Neuronal stem cell (in vitro differentiated cells): ENCODE measurements around the gene B3GALNT2.

Source experiments
- DNase-seq: peaks from one replicate; pipeline ENCODE4 v3.0.0-alpha.2; 2013; ENCODE audit warnings: low spot score
- H2AFZ ChIP-seq: one replicate; pipeline ENCODE4 v1.6.1; 2013; ENCODE audit warnings: mild to moderate bottlenecking, low read length, inconsistent platforms
- H2AK5ac ChIP-seq: 2 replicates; pipeline ENCODE4 v1.6.1; 2013; ENCODE audit warnings: low read depth, mild to moderate bottlenecking, inconsistent platforms, low read length, moderate library complexity, mixed read lengths
- H2BK120ac ChIP-seq: 2 replicates; pipeline ENCODE4 v1.6.1; 2013; ENCODE audit warnings: low read depth, mild to moderate bottlenecking, inconsistent platforms, low read length, moderate library complexity, mixed read lengths
- H2BK12ac ChIP-seq: one replicate; pipeline ENCODE4 v1.6.1; 2013; ENCODE audit warnings: low read length, inconsistent platforms
- H2BK15ac ChIP-seq: 2 replicates; pipeline ENCODE4 v1.6.1; 2013; ENCODE audit warnings: mild to moderate bottlenecking, low read length, inconsistent platforms, mixed read lengths
- H2BK5ac ChIP-seq: one replicate; pipeline ENCODE4 v1.6.1; 2013; ENCODE audit warnings: inconsistent platforms, mild to moderate bottlenecking, low read length, moderate library complexity
- H3K14ac ChIP-seq: one replicate; pipeline ENCODE4 v1.6.1; 2013; ENCODE audit warnings: low read length, inconsistent platforms
- H3K18ac ChIP-seq: 2 replicates; pipeline ENCODE4 v1.6.1; 2013; ENCODE audit warnings: low read length, inconsistent platforms
- H3K23ac ChIP-seq: 2 replicates; pipeline ENCODE4 v1.6.1; 2013; ENCODE audit warnings: low read depth, mild to moderate bottlenecking, mixed read lengths, low read length, inconsistent platforms; ENCODE audit not compliant: poor library complexity
- H3K27ac ChIP-seq: replicated peaks from 3 replicates; pipeline ENCODE4 v1.5.1; 2013; ENCODE audit warnings: low read length, inconsistent platforms
- H3K27me3 ChIP-seq, 3 experiments: 2 replicates each; pipeline ENCODE4 v1.6.1; 2013; ENCODE audit warnings: low read length in 3 of 3, mild to moderate bottlenecking in 2 of 3, inconsistent platforms in 1 of 3, low read depth in 1 of 3, mixed read lengths in 1 of 3, moderate library complexity in 1 of 3; ENCODE audit not compliant: control insufficient read depth in 3 of 3, insufficient read depth in 3 of 3
- H3K36me3 ChIP-seq, 2 donors: replicated peaks in 1 of 2; 2 replicates each; pipeline ENCODE4 v1.6.1; 2013; ENCODE audit warnings: low read length in 2 of 2; ENCODE audit not compliant: control insufficient read depth in 2 of 2, insufficient read depth in 2 of 2
- H3K4ac ChIP-seq: 2 replicates; pipeline ENCODE4 v1.6.1; 2013; ENCODE audit warnings: inconsistent platforms, mild to moderate bottlenecking, low read length, moderate library complexity
- H3K4me1 ChIP-seq, 2 donors: 1 replicate in 1 of 2; 2 replicates in 1 of 2; pipeline ENCODE4 v1.6.1; 2013; ENCODE audit warnings: low read length in 2 of 2, low read depth in 1 of 2; ENCODE audit not compliant: control insufficient read depth in 2 of 2, insufficient read depth in 1 of 2
- H3K4me2 ChIP-seq: one replicate; pipeline ENCODE4 v1.6.1; 2013; ENCODE audit warnings: mild to moderate bottlenecking, low read length, inconsistent platforms; ENCODE audit not compliant: insufficient read depth, poor library complexity, severe bottlenecking
- H3K4me3 ChIP-seq, 2 donors: 2 replicates each; pipeline ENCODE4 v1.5.1; 2013; ENCODE audit warnings: low read length in 2 of 2, mild to moderate bottlenecking in 2 of 2, inconsistent platforms in 1 of 2, moderate library complexity in 1 of 2
- H3K79me1 ChIP-seq: one replicate; pipeline ENCODE4 v1.6.1; 2013; ENCODE audit warnings: low read depth, mild to moderate bottlenecking, inconsistent platforms, low read length, moderate library complexity
- H3K9ac ChIP-seq: one replicate; pipeline ENCODE4 v1.6.1; 2013; ENCODE audit warnings: mild to moderate bottlenecking, low read depth, low read length, inconsistent platforms; ENCODE audit not compliant: poor library complexity
- H3K9me3 ChIP-seq, 2 donors: replicated peaks in 1 of 2; 2 replicates each; pipeline versions ENCODE3 to v1.6.1; 2013; ENCODE audit warnings: low read length in 2 of 2, mild to moderate bottlenecking in 2 of 2, inconsistent platforms in 1 of 2, low read depth in 1 of 2, mixed read lengths in 1 of 2, moderate library complexity in 1 of 2; ENCODE audit not compliant: control insufficient read depth in 2 of 2, insufficient read depth in 1 of 2
- H4K8ac ChIP-seq: one replicate; pipeline ENCODE4 v1.6.1; 2013; ENCODE audit warnings: low read depth, mild to moderate bottlenecking, inconsistent platforms, low read length, moderate library complexity
- H4K91ac ChIP-seq: one replicate; pipeline ENCODE4 v1.6.1; 2013; ENCODE audit warnings: low read length, low read depth, mild to moderate bottlenecking, inconsistent platforms; ENCODE audit not compliant: poor library complexity
- WGBS, 2 donors: extraction: QIAGEN DNeasy Blood & Tissue Kit; methylation state at CpG; one replicate each; pipeline ENCODE4 v1.1.7; 2013; ENCODE audit warnings: missing lambda C conversion rate in 2 of 2, mixed read lengths in 1 of 2; ENCODE audit not compliant: insufficient read length in 2 of 2, insufficient replicate concordance in 1 of 2; ENCODE audit errors: extremely low coverage in 2 of 2; 5-methylcytosine and 5-hydroxymethylcytosine counted together

B3GALNT2 gene

DNA sequence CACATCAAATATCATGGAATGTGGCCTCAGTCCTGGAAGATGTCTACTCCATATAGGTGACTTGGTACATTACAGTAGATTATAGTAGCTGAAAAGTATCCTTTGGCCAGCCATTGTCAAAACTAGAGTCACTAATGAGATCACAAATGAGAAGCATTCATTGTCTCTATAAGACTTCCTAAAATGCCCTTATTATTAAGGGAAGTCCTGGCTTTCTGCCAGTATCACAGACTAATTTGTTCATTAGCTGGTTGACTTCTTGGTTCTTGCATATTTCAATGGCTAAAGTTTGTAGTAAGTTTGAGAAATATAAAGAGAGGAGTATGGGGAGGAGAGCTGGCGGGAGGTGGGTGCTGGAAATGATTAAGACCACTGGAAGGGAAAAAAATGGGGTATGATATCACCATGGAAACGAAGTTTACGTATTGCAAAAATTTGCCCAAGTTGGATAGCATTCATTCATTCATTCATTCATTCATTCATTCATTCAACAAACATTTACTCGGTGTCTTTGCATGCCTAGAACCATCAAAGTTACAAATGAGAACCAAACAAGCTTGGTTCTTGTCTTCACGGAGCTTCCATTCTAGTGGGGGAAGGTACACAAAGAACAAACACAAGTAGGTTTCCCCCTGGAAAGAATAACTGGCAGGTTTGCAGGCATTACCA is 11.7 kb upstream of the B3GALNT2 start:
- Histone ChIP-seq H2AK5ac (no peak overlapping the region), H3K4me1 (no peaks in the 10 kb centered on the region), H3K4me2 (no peak overlapping the region), H3K14ac (no peak overlapping the region), H3K18ac (no peak overlapping the region), H3K9me3 (no peaks in the 10 kb centered on the region), H3K4ac (no peak overlapping the region), H3K9ac (no peak overlapping the region), H4K8ac (no peak overlapping the region), H2BK12ac (no peak overlapping the region), H3K4me3 (no peak overlapping the region), H3K36me3 (no peaks in the 10 kb centered on the region), H3K23ac (no peak overlapping the region), H3K27ac (no peak overlapping the region), H2BK15ac (no peak overlapping the region), H3K27me3 (no peaks in the 10 kb centered on the region), H3K79me1 (no peaks in the 10 kb centered on the region), H2BK5ac (no peak overlapping the region), H2AFZ (no peak overlapping the region), H4K91ac (no peak overlapping the region), H2BK120ac (no peak overlapping the region)
- DNase-seq: no peak
- 100% methylated on average over 1 of the region's 5 CpGs; no CpG with 5 or more reads in 1 of the 2 donors for WGBS, 2 donors

DNA sequence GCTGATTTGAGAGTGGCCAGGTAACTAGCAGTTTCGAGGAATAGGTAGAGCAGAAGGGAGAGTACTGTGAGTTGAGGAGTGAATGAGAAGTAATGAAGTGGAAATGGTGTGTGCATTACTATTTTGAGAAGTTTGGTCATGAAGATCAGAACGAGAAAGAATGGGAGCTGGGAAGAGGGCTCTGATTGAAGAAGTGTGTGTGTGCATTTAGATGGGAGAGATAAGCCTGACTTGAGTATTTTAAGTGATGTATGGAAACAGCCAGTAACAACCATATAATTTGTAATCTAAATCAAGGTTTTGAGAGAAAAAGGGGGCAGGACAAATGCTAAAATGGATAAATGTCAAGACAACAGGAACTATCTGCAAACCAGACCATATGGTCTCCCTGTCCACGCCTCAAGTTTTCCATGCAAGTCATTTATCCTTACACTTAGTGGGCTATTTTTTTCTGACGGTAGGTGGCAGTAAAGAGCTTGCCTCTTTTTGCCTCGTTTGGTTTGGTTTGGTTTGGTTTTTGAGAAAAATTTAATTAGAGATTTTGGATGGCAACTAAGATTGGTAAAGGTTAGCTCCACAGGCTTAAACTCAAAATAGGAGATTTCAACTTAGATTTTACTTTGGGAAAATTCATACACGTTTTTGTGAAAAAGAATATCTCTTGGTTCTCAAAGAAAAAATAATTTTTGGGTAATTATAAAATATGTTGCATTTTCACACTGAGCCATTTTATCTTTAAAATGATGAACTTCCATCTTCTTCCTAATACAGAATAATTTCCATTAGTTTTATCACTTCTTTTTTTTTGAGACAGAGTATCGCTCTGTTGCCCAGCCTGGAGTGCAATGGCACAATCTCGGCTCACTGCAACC is 9.5 kb upstream of the B3GALNT2 start:
- no peak overlapping the region for H2BK15ac ChIP-seq
- H3K4me3 ChIP-seq: no peak overlapping the region
- no peak overlapping the region for H2BK120ac ChIP-seq
- H3K4ac ChIP-seq: no peak overlapping the region
- H3K23ac ChIP-seq: no peak overlapping the region
- H3K4me2 ChIP-seq: no peak overlapping the region
- no peak overlapping the region for H4K8ac ChIP-seq
- no peak overlapping the region for H2AK5ac ChIP-seq
- H3K27ac ChIP-seq: no peak overlapping the region
- H3K4me1 ChIP-seq: no peaks in the 10 kb centered on the region
- no peak overlapping the region for H4K91ac ChIP-seq
- no peaks in the 10 kb centered on the region for H3K79me1 ChIP-seq
- H3K18ac ChIP-seq: no peak overlapping the region
- no peaks in the 10 kb centered on the region for H3K9me3 ChIP-seq
- DNase-seq: peak; percentile 81
- H3K14ac ChIP-seq: no peak overlapping the region
- no peaks in the 10 kb centered on the region for H3K36me3 ChIP-seq
- no peak overlapping the region for H3K9ac ChIP-seq
- H2BK5ac ChIP-seq: no peak overlapping the region
- WGBS, 2 donors: 100% methylated on average over 1 of the region's 8 CpGs; no CpG with 5 or more reads in 1 of the 2 donors
- H3K27me3 ChIP-seq: no peaks in the 10 kb centered on the region
- H2BK12ac ChIP-seq: no peak overlapping the region
- H2AFZ ChIP-seq: no peak overlapping the region

DNA sequence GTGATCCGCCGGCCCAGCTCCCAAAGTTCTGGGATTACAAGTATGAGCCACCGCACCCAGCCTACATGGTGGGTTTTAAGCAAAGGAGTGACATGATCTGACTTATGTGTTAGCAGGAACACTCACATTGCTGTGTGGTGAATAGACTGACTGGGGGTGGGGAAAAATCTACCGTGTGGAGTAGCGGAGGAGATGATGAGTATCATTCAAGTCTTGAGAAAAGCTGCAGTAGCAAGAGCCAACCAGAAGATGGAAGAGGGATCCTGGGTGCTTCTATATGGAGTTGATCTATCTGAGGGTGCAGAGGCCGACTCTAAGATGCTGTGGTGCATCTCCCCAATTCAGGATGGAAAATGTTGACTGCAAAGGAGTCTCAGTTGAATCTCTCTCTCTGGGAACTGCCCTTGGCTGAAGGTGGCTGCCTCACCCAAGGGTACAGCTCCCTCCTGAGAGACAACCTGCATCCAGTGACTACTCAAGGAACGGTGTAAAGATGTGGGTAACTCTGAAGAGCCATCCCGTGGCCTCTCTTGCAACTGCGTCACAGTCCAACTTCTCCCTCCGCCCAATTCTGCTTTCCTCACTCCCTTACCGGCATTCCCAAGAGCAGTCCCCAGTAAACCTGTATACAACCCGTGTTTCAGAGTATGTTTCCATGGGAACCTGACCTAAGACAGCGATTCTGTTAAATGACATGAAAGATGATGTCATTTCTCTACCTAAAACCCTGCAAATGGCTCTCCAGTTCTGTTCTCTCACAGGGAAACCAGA is 7.4 kb upstream of the B3GALNT2 start:
- Histone ChIP-seq H3K27me3 (no peaks in the 10 kb centered on the region), H3K14ac (no peak overlapping the region), H4K91ac (no peak overlapping the region), H2AFZ (peak overlapping the region; percentile 50), H3K36me3 (no peaks in the 10 kb centered on the region), H2AK5ac (no peak overlapping the region), H3K9me3 (no peaks in the 10 kb centered on the region), H3K4me3 (no peak overlapping the region), H3K27ac (no peak overlapping the region), H3K79me1 (no peaks in the 10 kb centered on the region), H4K8ac (no peak overlapping the region), H3K18ac (no peak overlapping the region), H3K9ac (no peak overlapping the region), H2BK12ac (no peak overlapping the region), H2BK120ac (no peak overlapping the region), H3K4me1 (no peaks in the 10 kb centered on the region), H2BK15ac (no peak overlapping the region), H2BK5ac (no peak overlapping the region), H3K23ac (no peak overlapping the region), H3K4me2 (no peak overlapping the region), H3K4ac (no peak overlapping the region)
- WGBS, 2 donors: no CpG with 5 or more reads among the region's 13 CpGs
- DNase-seq: no peak

DNA sequence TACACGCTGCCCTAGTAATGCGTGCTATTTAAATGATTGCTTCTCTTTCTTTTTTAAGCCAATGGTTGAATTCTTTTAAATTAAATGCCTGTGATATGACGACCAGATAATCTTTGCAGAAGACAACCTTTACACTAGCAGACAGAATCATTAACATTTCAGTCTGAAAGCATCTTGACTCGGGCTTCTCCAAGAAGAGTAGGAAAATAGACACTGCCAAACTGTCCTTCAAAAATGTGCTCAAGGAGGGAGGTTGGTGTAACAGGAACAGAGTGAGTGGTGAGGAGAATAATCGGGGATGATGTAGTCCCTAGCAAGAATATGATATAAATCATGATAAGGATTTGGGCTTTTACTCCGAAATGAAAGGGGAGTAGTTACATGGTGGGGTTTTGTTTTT is 6.6 kb upstream of the B3GALNT2 start:
- Histone ChIP-seq H3K36me3 (no peaks in the 10 kb centered on the region), H3K27me3 (no peaks in the 10 kb centered on the region), H2AFZ (no peak overlapping the region), H3K27ac (no peak overlapping the region), H2AK5ac (no peak overlapping the region), H3K4ac (no peak overlapping the region), H3K4me2 (no peak overlapping the region), H2BK12ac (no peak overlapping the region), H3K14ac (no peak overlapping the region), H3K4me1 (no peaks in the 10 kb centered on the region), H3K9ac (no peak overlapping the region), H4K91ac (no peak overlapping the region), H2BK120ac (no peak overlapping the region), H3K9me3 (no peaks in the 10 kb centered on the region), H3K4me3 (no peak overlapping the region), H2BK15ac (no peak overlapping the region), H4K8ac (no peak overlapping the region), H3K23ac (no peak overlapping the region), H3K18ac (no peak overlapping the region), H3K79me1 (no peaks in the 10 kb centered on the region), H2BK5ac (no peak overlapping the region)
- DNase-seq: no peak
- no CpG with 5 or more reads among the region's 6 CpGs for WGBS, 2 donors
